Measurements from ENCODE around the gene PALS1. TPM values are rescaled to one million over a fixed set of nuclear protein-coding genes. Genes with fewer than 3 reads are reported as not detected.

Gene PALS1
- total and polyA plus RNA-seq, 12 donors = 2.2 to 23.0 (median 15.0) TPM

- intact Hi-C loops (cut with DNase I) = no loop called here
- DNase-seq = no peak
- WGBS, 4 donors = 80 to 90% (median 85%) methylated on average over 2 of the region's 2 CpGs
- Histone ChIP-seq H3K4me1 (replicated peaks in 1 of 2) (peaks cover 0 to 8% of the 10 kb centered on the region in 2 donors), H3K4me3 (no peak overlapping the region), H3K27ac (no peak overlapping the region), H3K9me3 (replicated peaks in 1 of 3) (no peaks in the 10 kb centered on the region), H3K27me3 (no peaks in the 10 kb centered on the region), H3K36me3 (replicated peaks in 1 of 2) (no peaks in the 10 kb centered on the region)
- no peak for TF ChIP-seq POLR2A (IDR thresholded peaks at IDR 0.05)
These were observed 11.9 kb downstream of the PALS1 start for GRCh38 chr14:67253076-67253635.

GRCh38 chr14:67257906-67258305 is 16.7 kb downstream of the PALS1 start:
- intact Hi-C loops (cut with DNase I) = no loop called here
- H3K4me3 ChIP-seq = no peak overlapping the region
- H3K27ac ChIP-seq = no peak overlapping the region
- H3K27me3 ChIP-seq = no peaks in the 10 kb centered on the region
- H3K9me3 ChIP-seq (replicated peaks in 1 of 3) = no peaks in the 10 kb centered on the region
- H3K36me3 ChIP-seq (replicated peaks in 1 of 2) = no peaks in the 10 kb centered on the region
- peaks cover 0 to 10% of the 10 kb centered on the region in 2 donors for H3K4me1 ChIP-seq (replicated peaks in 1 of 2)
- TF ChIP-seq POLR2A (IDR thresholded peaks at IDR 0.05) = no peak
- TF ChIP-seq CTCF (IDR thresholded peaks at IDR 0.05) = no peak
- WGBS, 4 donors = 89 to 95% (median 93%) methylated on average over 3 of the region's 3 CpGs
- DNase-seq = no peak

GRCh38 chr14:67260965-67261364 is 19.7 kb downstream of the PALS1 start:
- TF ChIP-seq CTCF (IDR thresholded peaks at IDR 0.05) (no peak), POLR2A (IDR thresholded peaks at IDR 0.05) (no peak)
- intact Hi-C loops (cut with DNase I) = no loop called here

GRCh38 chr14:67263499-67264149 is 22.4 kb downstream of the PALS1 start:
- 75 to 84% (median 80%) methylated on average over 5 of the region's 5 CpGs for WGBS, 4 donors
- DNase-seq = no peak
- intact Hi-C loops (cut with DNase I) = no loop called here
- Histone ChIP-seq H3K4me1 (replicated peaks in 1 of 2) (peaks cover 0 to 29% of the 10 kb centered on the region in 2 donors), H3K27me3 (no peaks in the 10 kb centered on the region), H3K4me3 (no peak overlapping the region), H3K9me3 (replicated peaks in 1 of 3) (no peaks in the 10 kb centered on the region), H3K36me3 (replicated peaks in 1 of 2) (no peaks in the 10 kb centered on the region), H3K27ac (no peak overlapping the region)
- TF ChIP-seq POLR2A (IDR thresholded peaks at IDR 0.05) = no peak
- TF ChIP-seq CTCF (IDR thresholded peaks at IDR 0.05) = no peak

More at GRCh38 chr14:67260965-67261364, 19.7 kb downstream of the PALS1 start:
- no peaks in the 10 kb centered on the region for H3K36me3 ChIP-seq (replicated peaks in 1 of 2)
- H3K27me3 ChIP-seq = no peaks in the 10 kb centered on the region
- H3K4me1 ChIP-seq (replicated peaks in 1 of 2) = peaks cover 0 to 11% of the 10 kb centered on the region in 2 donors
- H3K4me3 ChIP-seq = no peak overlapping the region
- no peaks in the 10 kb centered on the region for H3K9me3 ChIP-seq (replicated peaks in 1 of 3)
- no peak overlapping the region for H3K27ac ChIP-seq
- 92 to 97% (median 94%) methylated on average over 1 of the region's 1 CpG for WGBS, 4 donors
- DNase-seq = no peak

GRCh38 chr14:67265131-67265530 is 23.9 kb downstream of the PALS1 start:
- no peak for DNase-seq
- no peaks in the 10 kb centered on the region for H3K9me3 ChIP-seq (replicated peaks in 1 of 3)
- no peak overlapping the region for H3K4me3 ChIP-seq
- no peak overlapping the region for H3K27ac ChIP-seq
- H3K36me3 ChIP-seq (replicated peaks in 1 of 2) = no peaks in the 10 kb centered on the region
- WGBS, 4 donors = 67 to 71% (median 69%) methylated on average over 2 of the region's 2 CpGs
- no peaks in the 10 kb centered on the region for H3K27me3 ChIP-seq
- intact Hi-C loops (cut with DNase I) = no loop called here
- H3K4me1 ChIP-seq (replicated peaks in 1 of 2) = peaks cover 7 to 44% of the 10 kb centered on the region in 2 donors
- TF ChIP-seq POLR2A (IDR thresholded peaks at IDR 0.05) (no peak), CTCF (IDR thresholded peaks at IDR 0.05) (no peak)
